ENCODE results near the gene TXNIP.

TXNIP gene

GRCh38 chr1:146010126-146010738 lies 13.9 kb upstream of the TXNIP start:
- no peak for DNase-seq (ENCODE audit: low read depth)

GRCh38 chr1:146007489-146008133 lies 11.2 kb upstream of the TXNIP start:
- DNase-seq (ENCODE audit: low read depth): no peak

- no peak for DNase-seq (ENCODE audit: low read depth)
Measured at GRCh38 chr1:146001709-146002108, 5.3 kb upstream of the TXNIP start.

- no peak for DNase-seq (ENCODE audit: low read depth)
Measured at GRCh38 chr1:145999321-146000024, 3.1 kb upstream of the TXNIP start.

- no peak for DNase-seq (ENCODE audit: low read depth)
Measured at GRCh38 chr1:145997718-145998023, 1.3 kb upstream of the TXNIP start.

- peak; percentile 51 for DNase-seq (ENCODE audit: low read depth)
Measured at GRCh38 chr1:145997016-145997717, 788 bp upstream of the TXNIP start.

- DNase-seq (ENCODE audit: low read depth): no peak
Measured at GRCh38 chr1:145995964-145996432, 381 bp downstream of the TXNIP start.

GRCh38 chr1:145995148-145995881 lies 1.1 kb downstream of the TXNIP start:
- no peak for DNase-seq (ENCODE audit: low read depth)

GRCh38 chr1:145994391-145995120 lies 1.8 kb downstream of the TXNIP start:
- peak; percentile 43 for DNase-seq (ENCODE audit: low read depth)

GRCh38 chr1:145993618-145994390 lies 2.6 kb downstream of the TXNIP start:
- no peak for DNase-seq (ENCODE audit: low read depth)

GRCh38 chr1:145992958-145993617 lies 3.3 kb downstream of the TXNIP start:
- DNase-seq (ENCODE audit: low read depth): no peak

GRCh38 chr1:145992502-145992936 lies 3.9 kb downstream of the TXNIP start:
- no peak for DNase-seq (ENCODE audit: low read depth)

- DNase-seq (ENCODE audit: low read depth): no peak
Measured at GRCh38 chr1:145991735-145992412, 4.5 kb downstream of the TXNIP start.

GRCh38 chr1:145990249-145990855 lies 6.0 kb downstream of the TXNIP start:
- DNase-seq (ENCODE audit: low read depth): no peak

- no peak for DNase-seq (ENCODE audit: low read depth)
Measured at GRCh38 chr1:145988773-145989172, 7.6 kb downstream of the TXNIP start.

- no peak for DNase-seq (ENCODE audit: low read depth)
Measured at GRCh38 chr1:145987926-145988325, 8.5 kb downstream of the TXNIP start.

- DNase-seq (ENCODE audit: low read depth): no peak
Measured at GRCh38 chr1:145986551-145986950, 9.8 kb downstream of the TXNIP start.

GRCh38 chr1:145985502-145986439 lies 10.6 kb downstream of the TXNIP start:
- DNase-seq (ENCODE audit: low read depth): no peak
